Adrenal gland (tissue), 5 donors: ENCODE results near the gene SCAPER.

Experiments used
- CTCF ChIP-seq, 6 experiments: fragments of 450-650 bp in 4 of 6; fragments of 200-600 bp in 2 of 6; sonication (generic) in 1 of 6; IDR thresholded peaks; 1 replicate in 5 of 6; 2 replicates in 1 of 6; pipeline versions ENCODE4 v1.5.1 to v1.8.0; 2016 to 2021; ENCODE audit warnings: antibody characterized with exemption in 6 of 6, mild to moderate bottlenecking in 2 of 6, moderate library complexity in 1 of 6
- POLR2A ChIP-seq, 2 donors: fragments of 450-650 bp; IDR thresholded peaks; one replicate each; pipeline ENCODE4 v1.6.1; 2017; ENCODE audit warnings: antibody characterized with exemption in 2 of 2, mild to moderate bottlenecking in 2 of 2, moderate library complexity in 1 of 2
- donor health status: DM: no; HTN: no; CAD: no.

- TF ChIP-seq CTCF (IDR thresholded peaks at IDR 0.05) (no peak), POLR2A (IDR thresholded peaks at IDR 0.05) (no peak)
Observed at GRCh38 chr15:76378691-76379090, 526.4 kb downstream of the SCAPER start.
